Adipose tissue (tissue), 3 donors: ENCODE measurements around the gene GTPBP6. TPM values are rescaled to one million over a fixed set of nuclear protein-coding genes. Genes with fewer than 3 reads are reported as not detected.
"Not testable (repeated sequence)": the region's sequence is repeated elsewhere in the genome, so short reads cannot be mapped to it uniquely, and the experiment has no call there.

Experiments
- H3K27ac ChIP-seq: one replicate; pipeline ENCODE4 v1.5.1; 2013; ENCODE audit warnings: low read depth, low read length
- WGBS, 3 donors: extraction: QIAGEN DNeasy Blood & Tissue Kit; methylation state at CpG; one replicate each; pipeline ENCODE4 v1.1.7; 2013; 5-methylcytosine and 5-hydroxymethylcytosine counted together
- polyA plus RNA-seq, 3 donors: library from polyadenylated mRNA; stranded (reverse); fragments of 200-250 nt; gene quantifications; one replicate each; pipeline ENCODE4 v1.2.3, GENCODE V29; 2013
- donor health status: healthy with polysubstance abuse.
- donor health status: Bipolar disorder and iron deficiency.
- donor health status: healthy.

The GTPBP6 gene
- polyA plus RNA-seq, 3 donors: 50.1 to 73.9 (median 53.2) TPM

DNA sequence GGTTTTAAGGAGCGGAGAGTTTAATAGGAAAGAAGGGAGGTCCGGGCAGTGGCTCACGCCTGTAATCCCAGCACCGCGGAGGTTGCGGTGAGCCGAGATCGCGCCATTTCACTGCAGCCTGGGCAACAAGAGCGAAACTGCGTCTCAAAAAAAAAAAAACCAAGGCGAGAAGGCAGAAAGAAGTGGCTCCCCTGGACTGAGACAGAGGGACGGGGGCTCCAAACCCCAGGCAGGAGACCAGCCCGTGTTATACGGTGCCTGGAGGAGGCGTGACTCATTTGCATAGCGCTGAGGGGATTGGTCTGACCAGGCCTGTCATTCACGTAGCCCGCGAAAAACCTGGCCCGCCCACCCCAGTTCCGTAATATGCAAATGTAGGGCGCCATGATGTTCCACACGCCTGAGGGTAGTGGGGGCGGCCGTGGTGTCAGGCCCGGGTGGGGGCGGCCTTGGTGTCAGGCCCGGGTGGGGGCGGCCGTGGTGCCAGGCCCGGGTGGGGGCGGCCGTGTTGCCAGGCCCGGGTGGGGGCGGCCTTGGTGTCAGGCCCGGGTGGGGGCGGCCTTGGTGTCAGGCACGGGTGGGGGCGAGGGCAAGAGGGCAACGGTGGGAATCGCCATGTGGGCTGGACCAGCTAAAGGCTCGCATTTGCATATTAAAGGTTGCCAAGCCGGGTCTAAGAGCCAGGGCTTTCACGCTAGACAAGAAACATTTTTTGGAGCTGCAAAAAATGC is 35.3 kb downstream of the GTPBP6 start:
- no peak overlapping the region for H3K27ac ChIP-seq
- 2 to 4% (median 3%) methylated on average over 43 to 45 of the region's 45 CpGs for WGBS, 3 donors

GRCh38 chrX:282000-282681 is 36.5 kb downstream of the GTPBP6 start:
- WGBS, 3 donors: 74 to 80% (median 75%) methylated on average over 21 of the region's 21 CpGs
- H3K27ac ChIP-seq: not testable (repeated sequence)

GRCh38 chrX:281166-281999 is 37.2 kb downstream of the GTPBP6 start, which contains the start of gene PLCXD1:
TSS of gene PLCXD1 (plus strand) at chrX:281381. CDS start at chrX:284188, 2,807 bp downstream.
- 35 to 39% (median 37%) methylated on average over 22 to 25 of the region's 25 CpGs for WGBS, 3 donors
- no peak within 1 kb of the TSS for H3K27ac ChIP-seq

GRCh38 chrX:280722-281121 is 37.9 kb downstream of the GTPBP6 start:
- not testable (repeated sequence) for H3K27ac ChIP-seq
- 0 to 11% methylated on average over 1 to 16 of the region's 24 CpGs; no CpG with 5 or more reads in 1 of the 3 donors for WGBS, 3 donors

GRCh38 chrX:279757-280604 is 38.6 kb downstream of the GTPBP6 start:
- 68 to 82% (median 79%) methylated on average over 28 to 39 of the region's 45 CpGs for WGBS, 3 donors
- not testable (repeated sequence) for H3K27ac ChIP-seq

DNA sequence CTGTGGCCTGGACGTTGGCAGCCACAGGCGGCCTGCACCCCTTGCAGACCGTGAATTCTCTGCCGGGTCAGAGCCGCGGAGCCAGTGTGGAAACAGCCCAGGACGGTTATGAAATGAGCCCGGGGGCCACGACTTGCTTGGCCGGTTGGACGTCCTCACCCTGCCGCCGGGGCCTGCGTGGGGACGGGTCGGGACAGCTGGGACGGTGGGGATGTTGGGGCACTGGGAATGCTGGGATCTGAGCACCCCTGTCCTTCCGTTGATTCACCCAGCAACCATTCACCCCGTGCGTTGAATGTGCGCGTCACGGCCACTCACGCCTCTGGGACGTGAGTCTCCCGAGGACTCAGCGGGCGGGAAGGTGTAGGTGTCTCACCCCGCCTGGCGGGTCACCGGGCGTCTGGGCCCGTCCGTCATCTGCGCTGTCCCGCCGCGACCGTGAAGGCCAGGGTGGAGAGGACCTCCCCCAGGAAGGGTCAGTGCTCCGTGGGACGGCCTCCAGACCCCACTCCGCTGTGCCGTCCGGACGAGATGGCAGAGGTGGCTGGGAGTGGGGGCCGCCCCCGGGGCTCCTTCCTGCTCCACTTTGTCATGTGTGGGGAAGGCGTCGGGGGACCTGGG is 41.9 kb downstream of the GTPBP6 start:
- 1 to 5% (median 2%) methylated on average over 42 to 49 of the region's 49 CpGs for WGBS, 3 donors
- H3K27ac ChIP-seq: no peak overlapping the region

GRCh38 chrX:275967-276580 is 42.5 kb downstream of the GTPBP6 start:
- no peak overlapping the region for H3K27ac ChIP-seq

DNA sequence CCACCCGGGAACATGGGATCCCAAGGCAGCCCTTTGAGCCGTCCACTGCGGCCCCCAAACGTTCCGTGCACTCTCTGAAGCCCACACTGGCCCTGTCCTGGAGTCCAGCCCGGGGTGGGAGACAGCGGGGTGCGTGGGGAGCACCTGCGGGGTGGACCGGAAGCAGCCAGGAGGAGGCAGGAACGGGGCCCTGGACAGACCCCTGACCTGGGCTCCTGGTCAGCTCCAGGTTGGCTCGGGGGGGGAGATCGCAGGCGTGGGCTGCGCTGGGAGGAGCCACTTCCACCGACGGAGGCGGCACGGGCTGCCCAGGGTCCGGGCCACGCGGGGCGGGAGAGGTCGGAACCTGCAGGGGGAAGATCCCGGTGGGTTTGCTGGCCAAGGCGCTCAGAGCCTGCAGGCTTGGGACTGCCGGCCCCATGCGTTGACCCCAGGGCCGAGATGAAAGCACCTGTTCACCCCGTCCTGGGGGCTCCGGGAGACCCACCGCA is 43.1 kb downstream of the GTPBP6 start:
- H3K27ac ChIP-seq: no peak overlapping the region

More at GRCh38 chrX:275967-276580, 42.5 kb downstream of the GTPBP6 start:
- 2 to 7% (median 2%) methylated on average over 35 to 36 of the region's 36 CpGs for WGBS, 3 donors

GRCh38 chrX:274904-275475 is 43.6 kb downstream of the GTPBP6 start:
- H3K27ac ChIP-seq: no peak overlapping the region
- 24 to 77% (median 36%) methylated on average over 16 of the region's 16 CpGs for WGBS, 3 donors

More for the DNA sequence above, 43.1 kb downstream of the GTPBP6 start:
- WGBS, 3 donors: 22 to 46% (median 29%) methylated on average over 29 to 32 of the region's 32 CpGs

DNA sequence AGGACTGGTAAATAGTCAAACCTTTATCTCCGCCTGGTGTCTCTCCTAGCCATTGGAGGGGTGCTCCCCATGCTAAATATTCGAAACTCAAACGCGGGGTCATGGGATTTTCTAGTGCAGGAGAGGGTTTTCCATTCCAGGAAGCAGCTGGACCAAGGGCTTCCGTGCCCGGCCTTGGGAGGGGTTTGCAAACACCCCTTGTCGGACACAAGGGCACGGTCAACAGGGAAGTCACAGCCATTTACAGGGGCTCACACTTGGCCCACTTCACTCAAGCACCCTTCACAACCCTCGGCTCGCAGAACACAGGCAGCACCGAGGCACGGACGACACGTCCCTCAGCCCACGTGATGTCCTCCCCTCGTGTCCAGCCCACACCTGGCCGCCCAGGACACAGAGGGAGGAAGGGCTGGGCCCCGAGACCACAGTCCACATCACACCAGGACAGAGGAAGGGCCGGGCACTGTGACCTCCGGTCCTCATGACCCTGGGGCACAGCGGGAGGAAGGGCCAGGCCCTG is 47.7 kb downstream of the GTPBP6 start:
- H3K27ac ChIP-seq: no peak overlapping the region
- 76 to 83% (median 79%) methylated on average over 19 to 21 of the region's 21 CpGs for WGBS, 3 donors

DNA sequence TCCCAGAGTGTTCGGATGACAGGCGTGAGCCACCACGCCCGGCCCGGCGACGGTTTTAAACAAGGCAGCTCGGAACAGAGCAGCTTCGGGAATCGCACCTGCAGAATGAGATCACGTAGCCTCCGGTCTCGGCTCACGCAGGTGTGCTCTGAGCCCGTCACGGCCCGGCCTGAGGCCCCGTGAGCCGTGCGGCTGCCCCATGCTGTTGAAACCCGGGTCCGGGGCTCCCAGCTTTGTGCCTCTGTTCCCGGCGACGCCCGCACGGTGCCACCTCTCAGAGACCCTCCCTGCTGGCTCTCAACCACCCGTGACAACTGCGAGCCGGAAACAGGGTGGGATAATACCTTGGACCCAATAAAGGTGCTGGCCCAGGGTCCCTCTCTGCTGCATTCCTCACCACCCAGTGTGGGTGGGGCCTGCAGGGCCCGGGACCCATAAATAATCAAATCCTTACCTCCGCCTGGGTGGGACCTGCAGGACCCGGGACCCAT is 50.8 kb downstream of the GTPBP6 start:
- H3K27ac ChIP-seq: no peak overlapping the region
- 86 to 91% (median 91%) methylated on average over 33 of the region's 33 CpGs for WGBS, 3 donors

GRCh38 chrX:265502-265901 is 53.1 kb downstream of the GTPBP6 start:
- no peak overlapping the region for H3K27ac ChIP-seq
- 81 to 85% (median 82%) methylated on average over 8 of the region's 8 CpGs for WGBS, 3 donors

DNA sequence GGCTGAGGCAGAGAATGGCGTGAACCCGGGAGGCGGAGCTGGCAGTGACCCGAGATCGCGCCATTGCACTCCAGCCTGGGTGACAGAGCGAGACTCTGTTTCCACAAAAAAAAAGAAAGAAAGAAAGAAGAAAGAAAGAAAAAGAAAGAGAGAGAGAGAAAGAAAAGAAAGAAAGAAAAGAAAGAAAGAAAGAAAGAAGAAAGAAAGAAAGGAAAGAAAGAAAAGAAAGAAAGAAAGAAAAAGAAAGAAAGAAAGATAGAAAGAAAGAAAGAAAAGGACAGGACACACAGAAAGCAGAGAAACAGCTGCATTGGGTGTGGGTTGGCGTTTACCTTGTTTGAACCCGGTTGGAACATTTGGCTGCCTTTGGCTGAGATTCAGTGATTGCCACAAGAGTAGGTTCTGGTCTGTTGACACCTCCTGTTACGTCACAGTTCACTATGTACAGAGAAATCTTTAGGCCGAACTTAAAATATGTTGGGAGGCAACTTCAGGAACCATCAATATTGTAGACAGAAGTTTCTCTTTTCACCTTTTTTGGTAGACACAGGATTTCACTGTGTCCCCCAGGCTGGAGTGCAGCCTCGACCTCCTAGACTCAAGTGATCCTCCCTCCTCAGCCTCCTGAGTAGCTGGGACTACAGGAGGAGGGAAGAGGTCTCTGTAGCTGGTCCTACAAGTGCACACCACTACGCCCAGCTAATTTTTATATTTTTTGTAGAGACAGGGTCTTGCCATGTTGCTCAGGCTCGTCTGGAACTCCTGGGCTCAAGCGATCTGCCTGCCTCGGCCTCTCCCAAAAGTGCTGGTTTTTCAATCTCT is 53.8 kb downstream of the GTPBP6 start:
- no peak overlapping the region for H3K27ac ChIP-seq
- WGBS, 3 donors: 79 to 82% (median 81%) methylated on average over 16 of the region's 16 CpGs

DNA sequence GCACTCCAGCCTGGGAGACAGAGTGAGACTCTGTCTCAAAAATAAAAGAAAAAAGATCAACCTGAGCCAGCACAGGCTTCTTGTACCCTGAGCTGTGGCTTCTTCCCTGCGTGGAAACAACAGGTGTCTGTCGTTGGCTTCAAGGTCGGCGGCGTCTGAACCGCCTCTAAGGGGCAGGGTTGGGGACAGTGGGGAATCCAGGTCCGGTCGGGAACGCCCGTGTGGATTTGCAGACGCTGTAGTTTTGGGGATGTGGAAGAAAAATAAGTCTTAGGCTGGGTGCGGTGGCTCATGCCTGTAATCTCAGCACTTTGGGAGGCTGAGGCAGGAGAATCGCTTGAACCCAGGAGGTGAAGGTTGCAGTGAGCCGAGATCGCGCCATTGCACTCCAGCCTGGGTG is 54.6 kb downstream of the GTPBP6 start:
- H3K27ac ChIP-seq: not testable (repeated sequence)
- 77 to 93% (median 91%) methylated on average over 16 of the region's 16 CpGs for WGBS, 3 donors

- H3K27ac ChIP-seq: no peak overlapping the region
- WGBS, 3 donors: 33 to 83% (median 78%) methylated on average over 13 of the region's 13 CpGs
Observed at GRCh38 chrX:262381-262909, 56.2 kb downstream of the GTPBP6 start.
